ENCODE results near the gene SP3.

Gene SP3

DNA sequence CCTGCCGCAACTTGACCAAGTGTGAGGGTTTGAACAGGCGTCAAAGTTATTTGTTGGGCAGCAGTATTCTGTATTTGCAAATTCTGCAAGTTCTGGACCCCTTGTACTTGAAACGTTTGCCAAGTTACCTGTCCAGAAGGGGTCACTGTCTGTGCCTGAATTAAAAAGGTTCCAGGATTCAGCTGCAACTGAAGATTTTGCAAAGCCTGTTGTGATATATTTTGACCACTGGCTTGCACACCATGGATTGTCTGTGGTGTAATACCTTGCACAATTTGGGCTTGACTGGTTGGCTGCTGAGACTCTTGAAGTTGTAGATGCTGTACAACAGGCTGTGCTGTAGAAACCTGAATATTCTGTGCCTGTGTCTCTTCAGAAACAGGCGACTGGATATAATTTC is 10.2 kb downstream of the SP3 start:
- H3K4me3 ChIP-seq (ENCODE audit: control insufficient read depth, low read depth, low read length): no peak overlapping the region
- DNase-seq (ENCODE audit: low read depth): no peak
- TF ChIP-seq, protein P1, sequence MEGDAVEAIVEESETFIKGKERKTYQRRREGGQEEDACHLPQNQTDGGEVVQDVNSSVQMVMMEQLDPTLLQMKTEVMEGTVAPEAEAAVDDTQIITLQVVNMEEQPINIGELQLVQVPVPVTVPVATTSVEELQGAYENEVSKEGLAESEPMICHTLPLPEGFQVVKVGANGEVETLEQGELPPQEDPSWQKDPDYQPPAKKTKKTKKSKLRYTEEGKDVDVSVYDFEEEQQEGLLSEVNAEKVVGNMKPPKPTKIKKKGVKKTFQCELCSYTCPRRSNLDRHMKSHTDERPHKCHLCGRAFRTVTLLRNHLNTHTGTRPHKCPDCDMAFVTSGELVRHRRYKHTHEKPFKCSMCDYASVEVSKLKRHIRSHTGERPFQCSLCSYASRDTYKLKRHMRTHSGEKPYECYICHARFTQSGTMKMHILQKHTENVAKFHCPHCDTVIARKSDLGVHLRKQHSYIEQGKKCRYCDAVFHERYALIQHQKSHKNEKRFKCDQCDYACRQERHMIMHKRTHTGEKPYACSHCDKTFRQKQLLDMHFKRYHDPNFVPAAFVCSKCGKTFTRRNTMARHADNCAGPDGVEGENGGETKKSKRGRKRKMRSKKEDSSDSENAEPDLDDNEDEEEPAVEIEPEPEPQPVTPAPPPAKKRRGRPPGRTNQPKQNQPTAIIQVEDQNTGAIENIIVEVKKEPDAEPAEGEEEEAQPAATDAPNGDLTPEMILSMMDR (IDR thresholded peaks at IDR 0.05; ENCODE audit: control insufficient read depth, insufficient read depth, low read depth, low read length, missing control alignments): no peak

DNA sequence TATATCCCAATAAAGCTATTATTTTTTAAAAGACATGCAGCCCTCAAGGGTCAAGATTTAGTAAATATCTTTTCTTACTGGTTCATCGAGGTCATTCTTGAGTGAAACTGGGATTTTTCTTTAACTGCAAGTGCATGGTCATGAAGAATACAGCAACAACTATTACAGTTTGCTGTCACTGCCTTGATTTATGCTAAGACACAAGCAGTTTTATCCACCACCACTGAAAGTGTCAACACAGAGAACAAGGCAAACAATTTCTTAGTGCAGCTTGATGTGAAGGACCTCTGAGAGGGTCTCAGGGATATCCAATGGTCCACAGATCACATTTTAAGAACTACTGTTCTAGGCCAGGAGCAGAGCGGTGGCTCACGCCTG is 12.1 kb downstream of the SP3 start:
- TF ChIP-seq, protein P1 (IDR thresholded peaks at IDR 0.05; ENCODE audit: control insufficient read depth, insufficient read depth, low read depth, low read length, missing control alignments): no peak
- H3K4me3 ChIP-seq (ENCODE audit: control insufficient read depth, low read depth, low read length): no peak overlapping the region
- no peak for DNase-seq (ENCODE audit: low read depth)

DNA sequence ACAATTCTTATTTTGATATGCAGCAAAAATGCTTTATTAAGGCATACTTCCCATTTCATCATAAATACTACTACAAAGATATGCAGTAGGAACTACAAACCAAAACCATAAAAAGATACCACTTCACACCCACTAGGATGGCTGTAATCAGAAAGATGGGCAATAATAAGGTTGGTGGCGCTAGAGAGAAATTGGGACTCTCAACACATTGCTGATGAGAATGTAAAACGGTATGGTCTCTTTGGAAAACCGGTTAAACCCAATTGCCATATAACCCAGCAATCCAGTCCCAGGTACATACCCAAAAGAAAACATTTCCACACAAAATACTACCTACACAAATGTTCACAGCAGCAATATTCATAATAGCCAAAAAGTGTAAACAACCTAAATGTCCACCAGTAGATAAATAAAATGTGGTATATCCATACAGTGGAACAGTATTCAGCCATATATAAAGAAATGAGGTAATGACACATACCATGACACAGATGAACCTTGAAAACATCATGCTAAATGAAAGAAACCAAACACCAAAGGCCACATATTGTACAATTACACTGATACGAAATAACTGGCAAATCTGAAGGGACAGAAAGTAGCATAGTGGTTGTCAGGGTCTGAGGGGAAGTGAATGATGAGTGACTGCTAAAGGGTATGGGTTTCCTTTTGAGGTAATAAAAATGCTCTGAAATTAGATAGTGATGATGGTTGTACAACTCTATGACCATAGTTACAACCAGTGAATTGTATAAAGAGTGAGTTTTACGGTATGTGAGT is 12.7 kb downstream of the SP3 start:
- TF ChIP-seq, protein P1 (IDR thresholded peaks at IDR 0.05; ENCODE audit: control insufficient read depth, insufficient read depth, low read depth, low read length, missing control alignments): no peak
- no peak for DNase-seq (ENCODE audit: low read depth)
- H3K4me3 ChIP-seq (ENCODE audit: control insufficient read depth, low read depth, low read length): no peak overlapping the region

DNA sequence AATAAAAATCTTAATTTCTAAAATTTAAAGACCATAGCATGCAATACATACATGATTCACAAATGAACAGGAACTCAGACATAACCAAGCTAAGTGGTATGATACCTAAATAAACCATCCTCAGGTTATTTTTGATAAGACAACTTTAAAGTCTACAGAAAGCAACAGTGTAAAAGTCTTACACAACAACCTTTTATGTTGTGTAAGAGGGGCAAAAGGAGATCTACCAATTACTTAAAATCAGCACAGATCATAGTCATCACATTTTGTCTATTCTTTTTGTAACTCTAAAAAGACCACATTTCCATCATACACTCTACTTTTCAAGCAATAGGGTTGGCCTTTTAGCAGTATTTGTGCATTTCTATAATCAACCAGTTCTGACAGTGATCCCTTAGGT is 16.3 kb downstream of the SP3 start:
- TF ChIP-seq, protein P1 (IDR thresholded peaks at IDR 0.05; ENCODE audit: control insufficient read depth, insufficient read depth, low read depth, low read length, missing control alignments): no peak
- DNase-seq (ENCODE audit: low read depth): no peak
- H3K4me3 ChIP-seq (ENCODE audit: control insufficient read depth, low read depth, low read length): no peak overlapping the region

DNA sequence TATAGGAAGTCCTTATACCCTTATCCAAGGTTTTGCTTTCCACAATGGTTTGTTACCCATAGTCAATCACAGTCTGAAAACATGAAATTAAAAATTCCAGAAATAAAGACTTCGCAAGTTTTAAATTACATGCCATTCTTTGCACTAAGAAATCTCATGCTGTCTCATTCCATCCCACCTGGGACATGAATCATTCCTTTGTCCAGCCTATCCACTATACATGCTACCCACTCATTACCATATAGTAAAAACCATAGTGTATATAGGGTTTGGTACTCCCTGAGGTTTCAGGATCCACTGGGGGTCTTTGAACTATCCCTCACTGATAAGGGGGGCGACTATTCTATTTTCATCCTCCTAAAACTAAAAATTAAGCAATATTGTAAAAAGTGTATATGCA is 17.0 kb downstream of the SP3 start:
- TF ChIP-seq, protein P1 (IDR thresholded peaks at IDR 0.05; ENCODE audit: control insufficient read depth, insufficient read depth, low read depth, low read length, missing control alignments): no peak
- DNase-seq (ENCODE audit: low read depth): no peak
- H3K4me3 ChIP-seq (ENCODE audit: control insufficient read depth, low read depth, low read length): no peak overlapping the region

DNA sequence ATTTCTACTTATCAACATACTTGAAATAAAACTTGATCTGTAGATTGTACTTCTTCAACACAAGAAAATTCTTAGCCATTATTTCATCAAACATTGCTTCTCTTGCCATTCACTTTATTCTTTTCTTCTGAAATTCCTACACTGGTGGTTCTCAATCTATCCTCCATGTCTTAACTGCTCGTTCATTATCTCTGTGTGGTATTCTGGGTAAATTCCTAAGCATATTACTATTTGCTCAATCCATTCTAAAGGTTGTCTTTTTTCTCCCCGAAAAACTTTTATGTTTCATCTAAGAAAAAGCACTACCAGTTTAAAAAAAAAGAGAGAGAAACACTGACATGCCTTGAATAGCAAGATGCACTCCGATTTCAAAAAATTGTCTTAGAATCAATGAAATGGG is 18.0 kb downstream of the SP3 start:
- DNase-seq (ENCODE audit: low read depth): no peak
- TF ChIP-seq, protein P1 (IDR thresholded peaks at IDR 0.05; ENCODE audit: control insufficient read depth, insufficient read depth, low read depth, low read length, missing control alignments): no peak
- no peak overlapping the region for H3K4me3 ChIP-seq (ENCODE audit: control insufficient read depth, low read depth, low read length)
